IMR-90 (cell line): ENCODE data around the gene LARP1B.

Source experiments
- CEBPB ChIP-seq: IDR thresholded peaks from 2 replicates; pipeline ENCODE4 v1.6.1; 2012; ENCODE audit warnings: low read depth, low read length, improper control_type of control experiment
- CTCF ChIP-seq: conservative IDR thresholded peaks from 2 replicates; pipeline ENCODE4 v1.5.1; 2012; ENCODE audit warnings: mild to moderate bottlenecking, low read depth, low read length, improper control_type of control experiment
- MAFK ChIP-seq: IDR thresholded peaks from 2 replicates; pipeline ENCODE4 v1.6.1; 2012; ENCODE audit warnings: low read depth, low read length, improper control_type of control experiment
- MAZ ChIP-seq: IDR thresholded peaks from 2 replicates; pipeline ENCODE4 v1.6.1; 2012; ENCODE audit warnings: low read depth, mild to moderate bottlenecking, low read length, improper control_type of control experiment, moderate library complexity, borderline replicate concordance
- MXI1 ChIP-seq: IDR thresholded peaks from 2 replicates; pipeline ENCODE4 v1.6.1; 2012; ENCODE audit warnings: low read depth, mild to moderate bottlenecking, low read length, moderate library complexity, borderline replicate concordance
- POLR2A ChIP-seq: IDR thresholded peaks from 2 replicates; pipeline ENCODE4 v1.6.1; 2012; ENCODE audit warnings: mild to moderate bottlenecking, low read depth, low read length
- RFX5 ChIP-seq: IDR thresholded peaks from 2 replicates; pipeline ENCODE4 v1.8.0; 2012; ENCODE audit warnings: low read depth, mild to moderate bottlenecking, low read length, moderate library complexity
- SMC3 ChIP-seq: fragments of 150-350 bp; IDR thresholded peaks from 2 replicates; pipeline ENCODE4 v1.6.1; 2016; ENCODE audit warnings: low read depth, mild to moderate bottlenecking, antibody characterized with exemption, low read length, moderate library complexity
- TF ChIP-seq, protein P1 (sequence below): fragments of 150-350 bp; IDR thresholded peaks from 2 replicates; pipeline ENCODE4 v1.6.1; 2016; ENCODE audit warnings: low read depth, mild to moderate bottlenecking, low read length, moderate library complexity, borderline replicate concordance
- TF ChIP-seq, protein P2 (sequence below): fragments of 150-350 bp; IDR thresholded peaks from 2 replicates; pipeline ENCODE4 v1.6.1; 2017; ENCODE audit warnings: mild to moderate bottlenecking, antibody characterized with exemption, low read length, low read depth

GRCh38 chr4:128163177-128164117, 102.3 kb downstream of the LARP1B start:
- no peak for TF ChIP-seq SMC3
- no peak for TF ChIP-seq MAZ
- TF ChIP-seq, protein P1, sequence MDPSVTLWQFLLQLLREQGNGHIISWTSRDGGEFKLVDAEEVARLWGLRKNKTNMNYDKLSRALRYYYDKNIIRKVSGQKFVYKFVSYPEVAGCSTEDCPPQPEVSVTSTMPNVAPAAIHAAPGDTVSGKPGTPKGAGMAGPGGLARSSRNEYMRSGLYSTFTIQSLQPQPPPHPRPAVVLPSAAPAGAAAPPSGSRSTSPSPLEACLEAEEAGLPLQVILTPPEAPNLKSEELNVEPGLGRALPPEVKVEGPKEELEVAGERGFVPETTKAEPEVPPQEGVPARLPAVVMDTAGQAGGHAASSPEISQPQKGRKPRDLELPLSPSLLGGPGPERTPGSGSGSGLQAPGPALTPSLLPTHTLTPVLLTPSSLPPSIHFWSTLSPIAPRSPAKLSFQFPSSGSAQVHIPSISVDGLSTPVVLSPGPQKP = no peak
- TF ChIP-seq CTCF = no peak
- no peak for TF ChIP-seq MXI1
- peak; percentile 63; the same call in 1 of the 2 replicates for TF ChIP-seq CEBPB
- no peak for TF ChIP-seq RFX5
- TF ChIP-seq, protein P2, sequence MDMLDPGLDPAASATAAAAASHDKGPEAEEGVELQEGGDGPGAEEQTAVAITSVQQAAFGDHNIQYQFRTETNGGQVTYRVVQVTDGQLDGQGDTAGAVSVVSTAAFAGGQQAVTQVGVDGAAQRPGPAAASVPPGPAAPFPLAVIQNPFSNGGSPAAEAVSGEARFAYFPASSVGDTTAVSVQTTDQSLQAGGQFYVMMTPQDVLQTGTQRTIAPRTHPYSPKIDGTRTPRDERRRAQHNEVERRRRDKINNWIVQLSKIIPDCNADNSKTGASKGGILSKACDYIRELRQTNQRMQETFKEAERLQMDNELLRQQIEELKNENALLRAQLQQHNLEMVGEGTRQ = no peak
- no peak for TF ChIP-seq POLR2A
- no peak for TF ChIP-seq MAFK
